ENCODE data around the gene PIK3AP1.

Gene PIK3AP1

GRCh38 chr10:96565774-96566173, 154.5 kb downstream of the PIK3AP1 start:
- 0 out of 2 replicates have a peak, but pooled peaks cover 6% of the 10 kb centered on the region for H3F3A ChIP-seq (ENCODE audit: insufficient read depth)
- no peak overlapping the region for H3K27ac ChIP-seq (ENCODE audit: low read depth, low read length)
- H4K20me1 ChIP-seq (ENCODE audit: low read depth, low read length) = peaks cover 24% of the 10 kb centered on the region
- H3K79me2 ChIP-seq (ENCODE audit: insufficient read depth, low read length) = peaks cover 53% of the 10 kb centered on the region
- peaks cover 25% of the 10 kb centered on the region; the same call in 1 of the 2 replicates for H3K36me3 ChIP-seq (ENCODE audit: low read length)
- no peak overlapping the region for H3K9ac ChIP-seq (ENCODE audit: low read length)
- no peaks in the 10 kb centered on the region for H3K9me2 ChIP-seq (replicated peaks; ENCODE audit: insufficient read depth, low read length)
- no peak overlapping the region for H2AFZ ChIP-seq (ENCODE audit: low read depth, low read length, severe bottlenecking)
- H3K27me3 ChIP-seq (ENCODE audit: low read length) = no peaks in the 10 kb centered on the region
- H3K9me3 ChIP-seq (ENCODE audit: insufficient read depth, low read length) = no peaks in the 10 kb centered on the region
- no peak for TF ChIP-seq CTCF (IDR thresholded peaks at IDR 0.05; ENCODE audit: insufficient read depth, low read length, poor library complexity, severe bottlenecking)
- TF ChIP-seq EZH2phosphoT487 (conservative IDR thresholded peaks at IDR 0.05; ENCODE audit: low read length) = no peak
- no peak overlapping the region for H3K4me2 ChIP-seq (ENCODE audit: low read depth, low read length, poor library complexity, severe bottlenecking)
- no peak overlapping the region for H3K4me3 ChIP-seq (ENCODE audit: insufficient read depth, low read length, poor library complexity, severe bottlenecking)

- no peaks in the 10 kb centered on the region for H3K27me3 ChIP-seq (ENCODE audit: low read length)
- no peaks in the 10 kb centered on the region for H3K9me2 ChIP-seq (replicated peaks; ENCODE audit: insufficient read depth, low read length)
- peaks cover 13% of the 10 kb centered on the region for H3K79me2 ChIP-seq (ENCODE audit: insufficient read depth, low read length)
- no peak overlapping the region for H3K4me3 ChIP-seq (ENCODE audit: insufficient read depth, low read length, poor library complexity, severe bottlenecking)
- no peaks in the 10 kb centered on the region for H3K9me3 ChIP-seq (ENCODE audit: insufficient read depth, low read length)
- H3K36me3 ChIP-seq (ENCODE audit: low read length) = peaks cover 35% of the 10 kb centered on the region; the same call in 1 of the 2 replicates
- peaks cover 10% of the 10 kb centered on the region; the same call in 1 of the 2 replicates for H3F3A ChIP-seq (ENCODE audit: insufficient read depth)
- H4K20me1 ChIP-seq (ENCODE audit: low read depth, low read length) = peaks cover 12% of the 10 kb centered on the region
- no peak overlapping the region for H3K4me2 ChIP-seq (ENCODE audit: low read depth, low read length, poor library complexity, severe bottlenecking)
- no peak overlapping the region for H3K27ac ChIP-seq (ENCODE audit: low read depth, low read length)
- H2AFZ ChIP-seq (ENCODE audit: low read depth, low read length, severe bottlenecking) = no peak overlapping the region
- TF ChIP-seq CTCF (IDR thresholded peaks at IDR 0.05; ENCODE audit: insufficient read depth, low read length, poor library complexity, severe bottlenecking) (no peak), EZH2phosphoT487 (conservative IDR thresholded peaks at IDR 0.05; ENCODE audit: low read length) (no peak)
- H3K9ac ChIP-seq (ENCODE audit: low read length) = no peak overlapping the region
Observed at GRCh38 chr10:96560966-96561887, 159.1 kb downstream of the PIK3AP1 start.

DNA sequence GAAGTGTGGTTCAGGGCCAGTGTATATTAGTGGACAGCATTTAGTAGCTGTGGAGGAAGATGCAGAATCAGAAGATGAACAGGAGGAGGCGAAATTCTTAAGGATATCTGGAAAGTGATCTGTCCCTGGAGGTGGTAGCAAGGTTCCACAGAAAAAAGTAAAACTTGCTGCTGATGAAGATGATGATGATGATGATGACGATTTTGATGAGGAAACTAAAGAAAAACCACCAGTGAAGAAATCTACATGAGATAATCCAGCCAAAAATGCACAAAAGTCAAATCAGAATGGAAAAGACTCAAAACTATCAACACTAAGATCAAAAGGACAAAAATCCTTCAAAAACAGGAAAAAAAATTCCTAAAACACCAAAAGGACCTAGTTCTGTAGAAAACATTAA, 159.8 kb downstream of the PIK3AP1 start:
- Histone ChIP-seq H3K9me3 (ENCODE audit: insufficient read depth, low read length) (no peaks in the 10 kb centered on the region), H3K79me2 (ENCODE audit: insufficient read depth, low read length) (peaks cover 6% of the 10 kb centered on the region), H3K4me2 (ENCODE audit: low read depth, low read length, poor library complexity, severe bottlenecking) (no peak overlapping the region), H3K36me3 (ENCODE audit: low read length) (peaks cover 35% of the 10 kb centered on the region; the same call in 1 of the 2 replicates), H3K27me3 (ENCODE audit: low read length) (no peaks in the 10 kb centered on the region), H3K9ac (ENCODE audit: low read length) (no peak overlapping the region), H3K27ac (ENCODE audit: low read depth, low read length) (no peak overlapping the region), H3K9me2 (replicated peaks; ENCODE audit: insufficient read depth, low read length) (no peaks in the 10 kb centered on the region), H3K4me3 (ENCODE audit: insufficient read depth, low read length, poor library complexity, severe bottlenecking) (no peak overlapping the region), H3F3A (ENCODE audit: insufficient read depth) (peaks cover 4% of the 10 kb centered on the region; the same call in 1 of the 2 replicates), H2AFZ (ENCODE audit: low read depth, low read length, severe bottlenecking) (no peak overlapping the region), H4K20me1 (ENCODE audit: low read depth, low read length) (peaks cover 5% of the 10 kb centered on the region)
- TF ChIP-seq EZH2phosphoT487 (conservative IDR thresholded peaks at IDR 0.05; ENCODE audit: low read length) = no peak
- TF ChIP-seq CTCF (IDR thresholded peaks at IDR 0.05; ENCODE audit: insufficient read depth, low read length, poor library complexity, severe bottlenecking) = no peak
